Mesenchymal stem cell (in vitro differentiated cells and primary cell): ENCODE measurements around the gene COL25A1.

ENCODE experiments used
- DNase-seq: peaks from one replicate; pipeline ENCODE4 v3.0.0-alpha.2; 2013
- H2AFZ ChIP-seq: one replicate; pipeline ENCODE4 v1.6.1; 2013; ENCODE audit warnings: low read depth, mild to moderate bottlenecking, control low read depth, inconsistent platforms, low read length, moderate library complexity
- H2AK5ac ChIP-seq: 2 replicates; pipeline ENCODE4 v1.6.1; 2013; ENCODE audit warnings: low read length, moderate library complexity, mild to moderate bottlenecking, inconsistent platforms; ENCODE audit not compliant: severe bottlenecking
- H2BK120ac ChIP-seq: one replicate; pipeline ENCODE4 v1.6.1; 2013; ENCODE audit warnings: low read depth, mild to moderate bottlenecking, inconsistent platforms, low read length, moderate library complexity
- H2BK12ac ChIP-seq, 2 experiments: one replicate each; pipeline ENCODE4 v1.6.1; 2013; ENCODE audit warnings: inconsistent platforms in 2 of 2, low read length in 2 of 2, mild to moderate bottlenecking in 2 of 2, moderate library complexity in 2 of 2, control low read depth in 1 of 2
- H2BK15ac ChIP-seq: one replicate; pipeline ENCODE4 v1.6.1; 2013; ENCODE audit warnings: mild to moderate bottlenecking, low read depth, inconsistent platforms; ENCODE audit not compliant: poor library complexity, severe bottlenecking
- H2BK5ac ChIP-seq: 2 replicates; pipeline ENCODE4 v1.6.1; 2013; ENCODE audit warnings: low read depth, mild to moderate bottlenecking, low read length, control low read depth, inconsistent platforms; ENCODE audit not compliant: poor library complexity, severe bottlenecking
- H3K14ac ChIP-seq, 2 experiments: one replicate each; pipeline ENCODE4 v1.6.1; 2013; ENCODE audit warnings: inconsistent platforms in 2 of 2, low read length in 2 of 2, control low read depth in 1 of 2, mild to moderate bottlenecking in 1 of 2, moderate library complexity in 1 of 2
- H3K18ac ChIP-seq, 2 experiments: one replicate each; pipeline ENCODE4 v1.6.1; 2013; ENCODE audit warnings: inconsistent platforms in 2 of 2, low read length in 2 of 2, control low read depth in 1 of 2, low read depth in 1 of 2, mild to moderate bottlenecking in 1 of 2
- H3K23ac ChIP-seq, 2 experiments: one replicate each; pipeline ENCODE4 v1.6.1; 2013; ENCODE audit warnings: inconsistent platforms in 2 of 2, low read length in 2 of 2, mild to moderate bottlenecking in 2 of 2, moderate library complexity in 2 of 2, control low read depth in 1 of 2
- H3K27ac ChIP-seq: 2 replicates; pipeline ENCODE4 v1.5.1; 2013; ENCODE audit warnings: mild to moderate bottlenecking, moderate library complexity, low read length, control low read depth, inconsistent platforms; ENCODE audit not compliant: poor library complexity, severe bottlenecking
- H3K27me3 ChIP-seq, 2 experiments: 2 replicates each; pipeline versions ENCODE4 v1.6.1 to v1.7.0; 2013; ENCODE audit warnings: low read length in 2 of 2, mild to moderate bottlenecking in 2 of 2, moderate library complexity in 2 of 2, control low read depth in 1 of 2, inconsistent platforms in 1 of 2; ENCODE audit not compliant: control insufficient read depth in 1 of 2, insufficient read depth in 1 of 2
- H3K36me3 ChIP-seq, 2 experiments: 2 replicates each; pipeline versions ENCODE4 v1.6.1 to v1.7.0; 2013; ENCODE audit warnings: low read length in 2 of 2, control low read depth in 1 of 2, inconsistent platforms in 1 of 2, low read depth in 1 of 2, mild to moderate bottlenecking in 1 of 2; ENCODE audit not compliant: insufficient read depth in 2 of 2, control insufficient read depth in 1 of 2
- H3K4ac ChIP-seq, 2 experiments: one replicate each; pipeline ENCODE4 v1.6.1; 2013; ENCODE audit warnings: inconsistent platforms in 2 of 2, low read length in 2 of 2, mild to moderate bottlenecking in 2 of 2, moderate library complexity in 2 of 2, control low read depth in 1 of 2, low read depth in 1 of 2
- H3K4me1 ChIP-seq: 2 replicates; pipeline ENCODE4 v1.6.1; 2013; ENCODE audit warnings: low read depth, low read length, control low read depth; ENCODE audit not compliant: control insufficient read depth, insufficient read depth
- H3K4me2 ChIP-seq: 2 replicates; pipeline ENCODE4 v1.6.1; 2013; ENCODE audit warnings: low read length, mild to moderate bottlenecking, inconsistent platforms; ENCODE audit not compliant: poor library complexity, severe bottlenecking
- H3K4me3 ChIP-seq, 2 experiments: 2 replicates each; pipeline versions ENCODE4 v1.5.1 to v1.7.0; 2013; ENCODE audit warnings: low read length in 2 of 2, mild to moderate bottlenecking in 2 of 2, control low read depth in 1 of 2, low read depth in 1 of 2; ENCODE audit not compliant: insufficient read depth in 1 of 2
- H3K79me1 ChIP-seq: replicated peaks from 2 replicates; pipeline ENCODE4 v1.6.1; 2013; ENCODE audit warnings: mild to moderate bottlenecking, control low read depth, low read length, inconsistent platforms; ENCODE audit not compliant: poor library complexity, severe bottlenecking
- H3K9ac ChIP-seq: 2 replicates; pipeline ENCODE4 v1.7.0; 2013; ENCODE audit warnings: mild to moderate bottlenecking, low read length, moderate library complexity
- H3K9me3 ChIP-seq: 2 replicates; pipeline ENCODE4 v1.7.0; 2013; ENCODE audit warnings: mild to moderate bottlenecking, low read length; ENCODE audit not compliant: control insufficient read depth
- H4K8ac ChIP-seq: one replicate; pipeline ENCODE4 v1.6.1; 2013; ENCODE audit warnings: inconsistent platforms, mild to moderate bottlenecking, low read length, moderate library complexity
- H4K91ac ChIP-seq: one replicate; pipeline ENCODE4 v1.6.1; 2013; ENCODE audit warnings: mild to moderate bottlenecking, low read length, inconsistent platforms
- WGBS: methylation state at CpG from one replicate; pipeline ENCODE4 v1.1.7; 2013; ENCODE audit warnings: mixed read lengths; 5-methylcytosine and 5-hydroxymethylcytosine counted together

Gene COL25A1

DNA sequence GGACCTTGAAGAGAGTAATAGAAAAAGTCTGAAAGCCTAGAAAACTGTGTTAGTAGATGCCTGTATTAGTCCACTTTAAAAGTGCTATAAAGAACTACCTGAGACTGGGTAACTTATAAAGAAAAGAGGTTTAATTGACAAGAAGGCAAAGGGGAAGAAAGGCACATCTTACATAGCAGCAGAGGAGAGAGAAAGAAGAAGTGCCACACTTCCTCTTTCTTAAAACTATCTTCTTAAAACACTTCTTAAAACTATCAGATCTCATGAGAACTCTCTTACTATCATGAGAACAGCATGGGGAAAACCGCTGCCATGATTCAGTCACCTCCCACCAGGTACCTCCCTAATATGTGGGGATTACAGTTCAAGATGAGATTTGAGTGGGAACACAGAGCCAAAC, 18.8 kb upstream of the COL25A1 start:
- H3K9me3 ChIP-seq, result peaks cover 31% of the 10 kb centered on the region
- no peak overlapping the region for H3K4me2 ChIP-seq
- no peaks in the 10 kb centered on the region for H3K79me1 ChIP-seq
- no peak overlapping the region for H3K18ac ChIP-seq
- H2BK5ac ChIP-seq, result no peak overlapping the region
- no peak overlapping the region for H2BK15ac ChIP-seq
- H4K91ac ChIP-seq, result no peak overlapping the region
- no peak overlapping the region for H2BK120ac ChIP-seq
- H3K23ac ChIP-seq, result no peak overlapping the region
- no peak overlapping the region for H4K8ac ChIP-seq
- no peak overlapping the region for H2AFZ ChIP-seq
- H2BK12ac ChIP-seq, result no peak overlapping the region
- no peaks in the 10 kb centered on the region for H3K36me3 ChIP-seq
- H3K4ac ChIP-seq, result no peak overlapping the region
- no peaks in the 10 kb centered on the region for H3K4me1 ChIP-seq
- no peak overlapping the region for H3K27ac ChIP-seq
- H3K9ac ChIP-seq, result no peak overlapping the region
- no peaks in the 10 kb centered on the region for H3K27me3 ChIP-seq
- no peak for DNase-seq
- H3K14ac ChIP-seq, result no peak overlapping the region
- H2AK5ac ChIP-seq, result no peak overlapping the region
- no peak overlapping the region for H3K4me3 ChIP-seq
- no CpG with 5 or more reads among the region's 1 CpG for WGBS

DNA sequence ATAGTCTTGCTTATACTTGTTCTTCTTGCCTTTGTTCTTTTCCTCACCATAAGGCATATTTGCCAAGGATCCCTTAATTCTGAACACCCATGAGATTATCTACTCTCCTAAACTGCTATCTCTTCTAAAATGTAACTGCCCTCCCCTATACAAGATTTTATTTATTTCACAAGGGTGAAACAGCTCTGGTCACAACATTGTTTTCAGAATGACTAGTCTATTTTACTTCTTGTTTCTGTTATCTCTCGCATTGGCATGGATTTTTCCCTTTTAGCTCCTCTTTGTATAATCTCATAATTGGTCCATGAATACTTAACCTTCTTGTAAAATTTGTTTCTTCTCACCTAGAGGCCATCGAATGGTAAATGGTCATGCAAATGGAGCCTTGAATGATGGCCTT, 17.2 kb upstream of the COL25A1 start:
- Histone ChIP-seq H2BK12ac (no peak overlapping the region), H2AK5ac (no peak overlapping the region), H4K8ac (no peak overlapping the region), H3K4ac (no peak overlapping the region), H3K36me3 (no peaks in the 10 kb centered on the region), H3K4me3 (no peak overlapping the region), H3K4me2 (no peak overlapping the region), H3K18ac (no peak overlapping the region), H3K14ac (no peak overlapping the region), H2AFZ (no peak overlapping the region), H4K91ac (no peak overlapping the region), H3K9me3 (peaks cover 31% of the 10 kb centered on the region), H3K27me3 (no peaks in the 10 kb centered on the region), H2BK15ac (no peak overlapping the region), H3K9ac (no peak overlapping the region), H2BK120ac (no peak overlapping the region), H3K79me1 (no peaks in the 10 kb centered on the region), H3K27ac (no peak overlapping the region), H3K4me1 (no peaks in the 10 kb centered on the region), H2BK5ac (no peak overlapping the region), H3K23ac (no peak overlapping the region)
- WGBS, result 88% methylated on average over 2 of the region's 2 CpGs
- DNase-seq, result no peak

DNA sequence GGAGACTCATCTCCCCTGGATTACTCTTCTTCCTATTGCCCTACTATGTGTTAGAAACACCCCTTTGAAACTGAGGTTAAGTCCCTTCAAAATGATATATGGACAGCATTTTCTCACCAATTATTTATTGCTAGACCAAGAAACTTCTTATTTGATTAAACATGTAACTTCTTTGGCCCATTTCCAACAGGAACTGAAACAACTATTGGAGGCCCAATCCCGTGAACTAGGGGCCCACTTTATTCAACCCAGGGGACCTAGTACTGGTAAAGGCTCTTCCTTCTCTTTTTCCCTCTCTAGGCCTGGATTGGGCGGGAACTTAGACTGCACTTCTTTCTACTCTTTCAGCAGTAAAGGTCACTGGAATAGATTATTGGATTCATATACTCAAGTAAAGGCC, 16.7 kb upstream of the COL25A1 start:
- no peak overlapping the region for H3K4me2 ChIP-seq
- no peak overlapping the region for H3K18ac ChIP-seq
- H3K4ac ChIP-seq, result no peak overlapping the region
- no peak overlapping the region for H2AFZ ChIP-seq
- no peak overlapping the region for H3K9ac ChIP-seq
- no peaks in the 10 kb centered on the region for H3K27me3 ChIP-seq
- H3K23ac ChIP-seq, result no peak overlapping the region
- no peaks in the 10 kb centered on the region for H3K79me1 ChIP-seq
- no peak for DNase-seq
- no peak overlapping the region for H4K8ac ChIP-seq
- H2BK15ac ChIP-seq, result no peak overlapping the region
- no peak overlapping the region for H2AK5ac ChIP-seq
- H2BK5ac ChIP-seq, result no peak overlapping the region
- no peak overlapping the region for H4K91ac ChIP-seq
- no peak overlapping the region for H2BK120ac ChIP-seq
- no peak overlapping the region for H2BK12ac ChIP-seq
- no peaks in the 10 kb centered on the region for H3K36me3 ChIP-seq
- WGBS, result 91% methylated on average over 1 of the region's 2 CpGs
- H3K4me1 ChIP-seq, result no peaks in the 10 kb centered on the region
- H3K4me3 ChIP-seq, result no peak overlapping the region
- no peak overlapping the region for H3K14ac ChIP-seq
- no peak overlapping the region for H3K27ac ChIP-seq
- peaks cover 26% of the 10 kb centered on the region for H3K9me3 ChIP-seq

DNA sequence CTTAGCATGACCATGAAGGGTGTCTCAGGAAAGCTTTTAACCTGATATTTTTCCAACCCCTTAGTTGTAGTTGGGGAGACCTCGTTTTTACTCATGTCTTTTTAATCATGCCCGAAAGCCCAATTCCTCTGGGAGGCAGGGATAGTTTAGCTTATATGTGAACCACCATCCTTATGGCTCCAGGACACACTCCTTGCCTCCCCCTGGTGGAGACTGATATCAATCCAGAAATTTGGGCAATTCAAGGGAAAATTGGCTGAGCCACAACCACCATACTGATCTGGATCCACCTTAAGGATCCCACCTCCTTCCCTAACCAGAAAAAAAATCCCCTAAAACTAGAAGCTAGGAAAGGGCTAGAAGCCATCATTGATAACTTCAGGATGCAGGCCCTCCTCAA, 13.4 kb upstream of the COL25A1 start:
- no peak overlapping the region for H3K4ac ChIP-seq
- WGBS, result 100% methylated on average over 1 of the region's 2 CpGs
- H3K27ac ChIP-seq, result no peak overlapping the region
- H2BK5ac ChIP-seq, result no peak overlapping the region
- no peaks in the 10 kb centered on the region for H3K27me3 ChIP-seq
- H2AFZ ChIP-seq, result no peak overlapping the region
- no peaks in the 10 kb centered on the region for H3K79me1 ChIP-seq
- no peak overlapping the region for H3K18ac ChIP-seq
- H3K4me3 ChIP-seq, result no peak overlapping the region
- no peaks in the 10 kb centered on the region for H3K36me3 ChIP-seq
- H2BK12ac ChIP-seq, result no peak overlapping the region
- H3K9me3 ChIP-seq, result peaks cover 13% of the 10 kb centered on the region
- H3K9ac ChIP-seq, result no peak overlapping the region
- DNase-seq, result no peak
- no peak overlapping the region for H4K8ac ChIP-seq
- H2BK15ac ChIP-seq, result no peak overlapping the region
- no peak overlapping the region for H3K14ac ChIP-seq
- no peak overlapping the region for H3K23ac ChIP-seq
- no peak overlapping the region for H4K91ac ChIP-seq
- no peak overlapping the region for H2BK120ac ChIP-seq
- H3K4me1 ChIP-seq, result no peaks in the 10 kb centered on the region
- H3K4me2 ChIP-seq, result no peak overlapping the region
- H2AK5ac ChIP-seq, result no peak overlapping the region
